Hepatocyte (in vitro differentiated cells): Measurements from ENCODE around the gene AZU1. TPM values are rescaled to one million over a fixed set of nuclear protein-coding genes. Genes with fewer than 3 reads are reported as not detected.
A peak's percentile ranks its signal among the peaks of the same experiment; 100 is the strongest.

Source experiments
- DNase-seq: peaks from one replicate; pipeline ENCODE4 v3.0.0-alpha.2; 2016; ENCODE audit warnings: low spot score
- H2AFZ ChIP-seq: fragments of 200-600 bp; sonication (generic); 2 replicates; pipeline ENCODE4 v1.6.0; 2016; ENCODE audit warnings: antibody characterized with exemption, mild to moderate bottlenecking
- H3K27ac ChIP-seq: fragments of 200-600 bp; sonication (generic); 2 replicates; pipeline ENCODE4 v1.5.1; 2016; ENCODE audit warnings: mild to moderate bottlenecking
- H3K27me3 ChIP-seq: fragments of 200-600 bp; sonication (generic); 2 replicates; pipeline ENCODE4 v1.6.1; 2016
- H3K36me3 ChIP-seq: fragments of 200-600 bp; sonication (generic); replicated peaks from 2 replicates; pipeline ENCODE4 v1.5.1; 2016; ENCODE audit warnings: low read depth; ENCODE audit not compliant: insufficient read depth
- H3K4me1 ChIP-seq: fragments of 200-600 bp; sonication (generic); 2 replicates; pipeline ENCODE4 v1.5.1; 2016; ENCODE audit warnings: mild to moderate bottlenecking, moderate library complexity; ENCODE audit not compliant: insufficient read depth
- H3K4me2 ChIP-seq: fragments of 200-600 bp; sonication (generic); 2 replicates; pipeline ENCODE4 v1.6.0; 2016
- H3K4me3 ChIP-seq: fragments of 200-600 bp; sonication (generic); 2 replicates; pipeline ENCODE4 v1.5.1; 2016; ENCODE audit warnings: mild to moderate bottlenecking
- H3K79me2 ChIP-seq: fragments of 200-600 bp; sonication (generic); 2 replicates; pipeline ENCODE4 v1.6.0; 2017; ENCODE audit warnings: mild to moderate bottlenecking
- H3K9me2 ChIP-seq: fragments of 200-600 bp; sonication (generic); replicated peaks from 2 replicates; pipeline ENCODE4 v1.6.0; 2017; ENCODE audit warnings: mild to moderate bottlenecking; ENCODE audit not compliant: insufficient read depth
- H3K9me3 ChIP-seq: fragments of 200-600 bp; sonication (generic); 2 replicates; pipeline ENCODE4 v1.5.1; 2016; ENCODE audit warnings: low read depth, mild to moderate bottlenecking
- H4K20me1 ChIP-seq: fragments of 200-600 bp; sonication (generic); 2 replicates; pipeline ENCODE4 v1.6.0; 2016; ENCODE audit warnings: mild to moderate bottlenecking; ENCODE audit not compliant: insufficient read depth, poor library complexity, severe bottlenecking
- EZH2 ChIP-seq: fragments of 200-600 bp; sonication (generic); IDR thresholded peaks from 2 replicates; pipeline ENCODE4 v1.6.1; 2016; ENCODE audit warnings: antibody characterized with exemption, mild to moderate bottlenecking, borderline replicate concordance
- EZH2phosphoT487 ChIP-seq: fragments of 200-600 bp; sonication (generic); IDR thresholded peaks from one replicate; pipeline ENCODE4 v1.6.1; 2018; ENCODE audit warnings: antibody characterized with exemption, mild to moderate bottlenecking, low read depth, moderate library complexity; ENCODE audit not compliant: unreplicated experiment, severe bottlenecking
- WGBS: methylation state at CpG from one replicate; pipeline ENCODE4 v1.1.6; 2016; ENCODE audit warnings: low lambda C conversion rate; ENCODE audit errors: missing lambda C conversion rate; 5-methylcytosine and 5-hydroxymethylcytosine counted together
- polyA plus RNA-seq: library from polyadenylated mRNA; unstranded; fragments of >200 nt; fragmentation: Nextera tagmentation; extraction: Ambion mirVana; gene quantifications from 2 replicates; pipeline ENCODE4 v1.2.1, GENCODE V29; 2016
- total RNA-seq: library from RNA; depleted of rRNA; stranded (reverse); fragments of >200 nt; gene quantifications from 2 replicates; pipeline ENCODE4 v1.2.3, GENCODE V29; 2014
- TF ChIP-seq, protein P1 (sequence below): fragments of 200-600 bp; sonication (generic); IDR thresholded peaks from 2 replicates; pipeline ENCODE4 v1.5.1; 2016; ENCODE audit warnings: antibody characterized with exemption, mild to moderate bottlenecking; ENCODE audit not compliant: poor library complexity

AZU1 gene
- total and polyA plus RNA-seq, 2 experiments from 2014 or later: 0.94 TPM; not detected in 1

DNA sequence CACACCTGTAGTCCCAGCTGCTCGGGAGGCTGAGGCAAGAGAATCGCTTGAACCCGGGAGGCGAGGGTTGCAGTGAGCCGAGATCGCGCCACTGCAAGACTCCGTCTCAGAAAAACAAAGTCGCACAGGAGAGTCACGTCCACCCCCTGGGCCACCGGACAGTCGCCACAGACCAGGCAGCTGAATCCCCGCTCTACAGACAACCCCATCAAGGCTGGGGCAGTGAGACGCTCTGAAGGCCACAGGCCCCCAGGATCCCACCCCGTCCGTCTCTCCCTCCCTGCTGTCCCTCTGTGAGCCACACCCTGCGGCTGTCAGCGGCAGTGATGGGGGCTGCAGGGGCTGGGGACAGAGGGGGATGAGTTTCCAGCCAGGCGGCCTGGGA lies 45.8 kb upstream of the AZU1 start:
- H2AFZ ChIP-seq: peak overlapping the region; percentile 59
- peaks cover 31% of the 10 kb centered on the region for H3K79me2 ChIP-seq
- H3K4me3 ChIP-seq: no peak overlapping the region
- H3K36me3 ChIP-seq: no peaks in the 10 kb centered on the region
- TF ChIP-seq EZH2phosphoT487: no peak
- TF ChIP-seq, protein P1, sequence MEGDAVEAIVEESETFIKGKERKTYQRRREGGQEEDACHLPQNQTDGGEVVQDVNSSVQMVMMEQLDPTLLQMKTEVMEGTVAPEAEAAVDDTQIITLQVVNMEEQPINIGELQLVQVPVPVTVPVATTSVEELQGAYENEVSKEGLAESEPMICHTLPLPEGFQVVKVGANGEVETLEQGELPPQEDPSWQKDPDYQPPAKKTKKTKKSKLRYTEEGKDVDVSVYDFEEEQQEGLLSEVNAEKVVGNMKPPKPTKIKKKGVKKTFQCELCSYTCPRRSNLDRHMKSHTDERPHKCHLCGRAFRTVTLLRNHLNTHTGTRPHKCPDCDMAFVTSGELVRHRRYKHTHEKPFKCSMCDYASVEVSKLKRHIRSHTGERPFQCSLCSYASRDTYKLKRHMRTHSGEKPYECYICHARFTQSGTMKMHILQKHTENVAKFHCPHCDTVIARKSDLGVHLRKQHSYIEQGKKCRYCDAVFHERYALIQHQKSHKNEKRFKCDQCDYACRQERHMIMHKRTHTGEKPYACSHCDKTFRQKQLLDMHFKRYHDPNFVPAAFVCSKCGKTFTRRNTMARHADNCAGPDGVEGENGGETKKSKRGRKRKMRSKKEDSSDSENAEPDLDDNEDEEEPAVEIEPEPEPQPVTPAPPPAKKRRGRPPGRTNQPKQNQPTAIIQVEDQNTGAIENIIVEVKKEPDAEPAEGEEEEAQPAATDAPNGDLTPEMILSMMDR: no peak
- no peak for TF ChIP-seq EZH2
- H3K4me2 ChIP-seq: peak overlapping the region; percentile 80
- 94% methylated on average over 12 of the region's 19 CpGs for WGBS
- no peaks in the 10 kb centered on the region for H3K9me3 ChIP-seq
- H4K20me1 ChIP-seq: no peaks in the 10 kb centered on the region
- no peak for DNase-seq
- H3K9me2 ChIP-seq: no peaks in the 10 kb centered on the region
- H3K27ac ChIP-seq: peak overlapping the region; percentile 93
- H3K4me1 ChIP-seq: peaks cover 33% of the 10 kb centered on the region
- H3K27me3 ChIP-seq: no peaks in the 10 kb centered on the region

DNA sequence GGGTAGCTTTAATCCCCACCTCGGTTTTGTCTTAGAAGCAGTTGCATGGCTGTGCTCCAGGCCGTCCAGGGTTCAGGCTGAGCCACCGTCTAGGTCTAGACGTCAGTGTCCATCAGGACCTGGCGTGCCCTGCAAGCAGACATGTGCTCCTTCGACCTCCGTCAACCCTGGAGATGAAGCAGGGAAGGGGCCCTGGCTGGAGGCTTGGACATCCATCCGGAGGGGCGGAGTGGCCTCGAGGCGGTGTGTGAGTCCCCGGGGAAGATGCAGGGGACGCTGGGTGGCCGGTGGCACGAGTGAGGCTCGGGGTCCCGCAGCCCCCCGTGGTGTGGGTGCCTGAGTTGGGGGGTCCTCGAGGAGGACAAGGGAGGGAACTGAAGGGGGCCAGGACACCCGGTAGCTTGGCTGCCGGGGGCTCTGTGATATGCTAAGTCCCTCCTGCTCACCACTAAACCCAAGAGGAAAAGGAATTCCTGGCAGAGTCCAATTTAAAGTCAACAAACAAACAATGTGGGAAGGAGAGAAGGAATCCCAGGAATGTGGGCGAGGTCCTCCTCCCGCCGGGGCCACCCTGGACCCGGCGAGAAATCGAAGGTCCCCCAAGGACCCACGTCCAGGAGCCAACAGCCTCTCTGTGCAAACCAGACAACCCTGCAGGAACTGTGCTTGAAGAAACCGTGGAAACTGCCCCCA lies 45.3 kb upstream of the AZU1 start:
- peak; percentile 68 for DNase-seq
- H3K4me3 ChIP-seq: peak overlapping the region; percentile 17

DNA sequence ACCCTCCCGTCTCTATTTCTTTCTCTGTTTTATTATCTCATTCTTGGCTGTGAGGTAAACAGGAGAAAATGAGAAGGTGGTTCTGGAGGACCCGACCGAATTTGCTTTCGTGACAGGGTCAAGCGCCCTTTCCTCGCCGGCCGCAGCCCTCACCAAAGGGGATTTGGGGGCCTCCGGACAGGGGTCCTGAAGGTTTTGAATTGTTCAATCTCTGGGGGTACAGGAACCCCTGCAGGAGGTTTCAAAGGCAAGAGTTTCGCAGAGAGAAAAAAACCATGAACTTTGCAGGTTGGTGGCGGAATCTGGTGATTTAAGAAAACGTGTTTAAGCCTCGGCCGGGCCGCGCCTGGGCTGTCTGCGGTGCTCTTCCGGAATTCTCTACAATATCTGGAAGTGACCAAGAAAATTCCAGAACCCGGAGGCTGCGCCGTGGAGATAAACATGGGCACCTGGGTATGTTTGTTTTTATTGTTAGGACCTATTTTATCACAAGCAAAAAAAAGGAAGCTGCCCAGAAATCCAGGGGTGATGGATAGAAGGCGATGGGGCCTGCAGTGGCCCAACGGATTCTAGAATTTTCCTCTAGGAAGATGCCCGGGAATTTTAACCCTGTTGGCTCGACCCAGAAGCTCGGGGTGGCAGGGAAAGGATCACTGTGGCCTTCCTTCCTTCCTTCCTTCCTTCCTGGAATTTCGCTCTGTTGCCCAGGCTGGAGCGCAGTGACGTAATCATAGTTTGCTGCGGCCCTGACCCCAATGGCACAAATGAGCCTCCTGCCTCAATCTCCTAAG lies 44.6 kb upstream of the AZU1 start:
- DNase-seq: peak; percentile 37
- H3K4me3 ChIP-seq: peak overlapping the region; percentile 17
- H3K36me3 ChIP-seq: no peaks in the 10 kb centered on the region
- no peaks in the 10 kb centered on the region for H3K9me2 ChIP-seq
- H3K79me2 ChIP-seq: peaks cover 31% of the 10 kb centered on the region
- TF ChIP-seq EZH2phosphoT487 (no peak), EZH2 (no peak)
- TF ChIP-seq, protein P1: no peak
- H2AFZ ChIP-seq: peak overlapping the region; percentile 59
- peak overlapping the region; percentile 93 for H3K27ac ChIP-seq
- WGBS: 55% methylated on average over 30 of the region's 30 CpGs
- H3K4me1 ChIP-seq: peaks cover 33% of the 10 kb centered on the region
- H3K9me3 ChIP-seq: no peaks in the 10 kb centered on the region
- H4K20me1 ChIP-seq: no peaks in the 10 kb centered on the region
- H3K27me3 ChIP-seq: no peaks in the 10 kb centered on the region
- peak overlapping the region; percentile 80 for H3K4me2 ChIP-seq

More for the DNA sequence above, 45.3 kb upstream of the AZU1 start:
- H3K4me2 ChIP-seq: peak overlapping the region; percentile 80
- no peaks in the 10 kb centered on the region for H3K9me3 ChIP-seq
- H3K79me2 ChIP-seq: peaks cover 31% of the 10 kb centered on the region
- no peaks in the 10 kb centered on the region for H3K36me3 ChIP-seq
- no peaks in the 10 kb centered on the region for H4K20me1 ChIP-seq
- peaks cover 33% of the 10 kb centered on the region for H3K4me1 ChIP-seq
- peak overlapping the region; percentile 59 for H2AFZ ChIP-seq
- WGBS: 14% methylated on average over 29 of the region's 29 CpGs
- peak overlapping the region; percentile 93 for H3K27ac ChIP-seq
- H3K9me2 ChIP-seq: no peaks in the 10 kb centered on the region
- H3K27me3 ChIP-seq: no peaks in the 10 kb centered on the region
- no peak for TF ChIP-seq EZH2phosphoT487
- TF ChIP-seq, protein P1: no peak
- TF ChIP-seq EZH2: no peak
